ENCODE results near the gene LRRC52. TPM values are rescaled to one million over a fixed set of nuclear protein-coding genes. Genes with fewer than 3 reads are reported as not detected.

The LRRC52 gene
- total RNA-seq, 1 experiment from 2014 or later: not detected

GRCh38 chr1:165507570-165507969 is 36.2 kb upstream of the LRRC52 start:
- Mint-ChIP-seq H3K27ac (ENCODE audit: low read depth, unreplicated experiment) (no peak overlapping the region), H3K4me1 (ENCODE audit: insufficient read depth, unreplicated experiment) (no peaks in the 10 kb centered on the region), H3K27me3 (ENCODE audit: insufficient read depth, unreplicated experiment) (peaks cover 53% of the 10 kb centered on the region), H3K9me3 (ENCODE audit: unreplicated experiment) (no peaks in the 10 kb centered on the region), H3K36me3 (ENCODE audit: insufficient read depth, unreplicated experiment) (no peaks in the 10 kb centered on the region), H3K4me3 (ENCODE audit: unreplicated experiment) (no peak overlapping the region)
- DNase-seq (ENCODE audit: unreplicated experiment): no peak
- ChIA-PET CTCF (no interaction called here), POLR2A (interaction anchor here (0.5 kb wide), 1 partner anchor 230 kb away, joined by 3 read pairs; no protein-coding TSS in a partner anchor)
- TF ChIP-seq, protein P1, sequence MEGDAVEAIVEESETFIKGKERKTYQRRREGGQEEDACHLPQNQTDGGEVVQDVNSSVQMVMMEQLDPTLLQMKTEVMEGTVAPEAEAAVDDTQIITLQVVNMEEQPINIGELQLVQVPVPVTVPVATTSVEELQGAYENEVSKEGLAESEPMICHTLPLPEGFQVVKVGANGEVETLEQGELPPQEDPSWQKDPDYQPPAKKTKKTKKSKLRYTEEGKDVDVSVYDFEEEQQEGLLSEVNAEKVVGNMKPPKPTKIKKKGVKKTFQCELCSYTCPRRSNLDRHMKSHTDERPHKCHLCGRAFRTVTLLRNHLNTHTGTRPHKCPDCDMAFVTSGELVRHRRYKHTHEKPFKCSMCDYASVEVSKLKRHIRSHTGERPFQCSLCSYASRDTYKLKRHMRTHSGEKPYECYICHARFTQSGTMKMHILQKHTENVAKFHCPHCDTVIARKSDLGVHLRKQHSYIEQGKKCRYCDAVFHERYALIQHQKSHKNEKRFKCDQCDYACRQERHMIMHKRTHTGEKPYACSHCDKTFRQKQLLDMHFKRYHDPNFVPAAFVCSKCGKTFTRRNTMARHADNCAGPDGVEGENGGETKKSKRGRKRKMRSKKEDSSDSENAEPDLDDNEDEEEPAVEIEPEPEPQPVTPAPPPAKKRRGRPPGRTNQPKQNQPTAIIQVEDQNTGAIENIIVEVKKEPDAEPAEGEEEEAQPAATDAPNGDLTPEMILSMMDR (IDR thresholded peaks at IDR 0.05; ENCODE audit: unreplicated experiment): no peak
- no TSS peak for BruUV-seq (replicated peaks)
- intact Hi-C loops (cut with micrococcal nuclease): no loop called here

- H3K4me1 Mint-ChIP-seq (ENCODE audit: insufficient read depth, unreplicated experiment): no peaks in the 10 kb centered on the region
- no TSS peak for BruUV-seq (replicated peaks)
These were observed 35.5 kb upstream of the LRRC52 start for GRCh38 chr1:165508291-165508690.

GRCh38 chr1:165512816-165513215 is 31.0 kb upstream of the LRRC52 start:
- no peak for DNase-seq (ENCODE audit: unreplicated experiment)
- Mint-ChIP-seq H3K27ac (ENCODE audit: low read depth, unreplicated experiment) (no peak overlapping the region), H3K36me3 (ENCODE audit: insufficient read depth, unreplicated experiment) (no peaks in the 10 kb centered on the region), H3K4me3 (ENCODE audit: unreplicated experiment) (no peak overlapping the region), H3K27me3 (ENCODE audit: insufficient read depth, unreplicated experiment) (peaks cover 62% of the 10 kb centered on the region), H3K9me3 (ENCODE audit: unreplicated experiment) (no peaks in the 10 kb centered on the region), H3K4me1 (ENCODE audit: insufficient read depth, unreplicated experiment) (no peaks in the 10 kb centered on the region)
- TF ChIP-seq, protein P1 (IDR thresholded peaks at IDR 0.05; ENCODE audit: unreplicated experiment): no peak
- POLR2A ChIA-PET: no interaction called here
- no TSS peak for BruUV-seq (replicated peaks)
- intact Hi-C loops (cut with micrococcal nuclease): no loop called here
- CTCF ChIA-PET: interaction anchor here (0.7 to 1.6 kb wide), 4 partner anchors 81 to 368 kb away, joined by 3 to 4 read pairs (median 3); no protein-coding TSS in a partner anchor

More at GRCh38 chr1:165508291-165508690, 35.5 kb upstream of the LRRC52 start:
- no peaks in the 10 kb centered on the region for H3K9me3 Mint-ChIP-seq (ENCODE audit: unreplicated experiment)
- intact Hi-C loops (cut with micrococcal nuclease): no loop called here
- H3K4me3 Mint-ChIP-seq (ENCODE audit: unreplicated experiment): no peak overlapping the region
- CTCF ChIA-PET: interaction anchor here (0.9 to 1.0 kb wide), 2 partner anchors 59 to 141 kb away, joined by 3 read pairs; no protein-coding TSS in a partner anchor
- H3K36me3 Mint-ChIP-seq (ENCODE audit: insufficient read depth, unreplicated experiment): no peaks in the 10 kb centered on the region
- H3K27me3 Mint-ChIP-seq (ENCODE audit: insufficient read depth, unreplicated experiment): peaks cover 60% of the 10 kb centered on the region
- no peak for DNase-seq (ENCODE audit: unreplicated experiment)
- TF ChIP-seq, protein P1 (IDR thresholded peaks at IDR 0.05; ENCODE audit: unreplicated experiment): no peak
- H3K27ac Mint-ChIP-seq (ENCODE audit: low read depth, unreplicated experiment): no peak overlapping the region
- POLR2A ChIA-PET: no interaction called here

DNA sequence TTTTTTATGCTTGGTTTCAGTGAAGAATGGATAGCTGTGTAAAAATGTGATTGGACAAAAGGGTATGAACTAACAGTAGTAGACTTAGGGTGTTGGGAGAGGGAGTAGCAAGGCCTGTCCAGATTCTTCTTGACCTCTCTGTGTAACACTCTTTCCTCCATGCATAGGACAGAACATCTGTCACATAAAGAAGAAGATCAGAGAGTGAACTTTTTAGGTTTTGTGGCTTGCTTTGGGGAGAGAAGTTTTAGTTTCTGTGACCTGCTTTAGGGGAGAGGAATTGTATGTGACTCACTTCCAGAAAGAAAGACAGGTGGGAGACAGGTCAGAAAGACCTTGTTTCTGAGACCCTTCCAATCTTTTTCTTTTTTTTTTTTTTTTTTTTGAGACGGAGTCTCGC is 27.3 kb upstream of the LRRC52 start:
- POLR2A ChIA-PET: no interaction called here
- no TSS peak for BruUV-seq (replicated peaks)
- no peak overlapping the region for H3K27ac Mint-ChIP-seq (ENCODE audit: low read depth, unreplicated experiment)
- H3K36me3 Mint-ChIP-seq (ENCODE audit: insufficient read depth, unreplicated experiment): no peaks in the 10 kb centered on the region
- no peak for DNase-seq (ENCODE audit: unreplicated experiment)
- no peaks in the 10 kb centered on the region for H3K9me3 Mint-ChIP-seq (ENCODE audit: unreplicated experiment)
- CTCF ChIA-PET: interaction anchor here (0.7 to 1.2 kb wide), 4 partner anchors 10 to 123 kb away, joined by 3 to 5 read pairs (median 5); no protein-coding TSS in a partner anchor
- TF ChIP-seq, protein P1 (IDR thresholded peaks at IDR 0.05; ENCODE audit: unreplicated experiment): no peak
- no peaks in the 10 kb centered on the region for H3K4me1 Mint-ChIP-seq (ENCODE audit: insufficient read depth, unreplicated experiment)
- H3K4me3 Mint-ChIP-seq (ENCODE audit: unreplicated experiment): no peak overlapping the region
- intact Hi-C loops (cut with micrococcal nuclease): no loop called here
- H3K27me3 Mint-ChIP-seq (ENCODE audit: insufficient read depth, unreplicated experiment): peaks cover 46% of the 10 kb centered on the region

Data from MCF 10A (cell line).